ENCODE results near the gene SPACDR.

SPACDR gene

GRCh38 chr7:100425347-100425746 is 38.7 kb downstream of the SPACDR start:
- Histone ChIP-seq H3K9ac (ENCODE audit: low read depth, low read length) (no peak overlapping the region), H3K9me3 (ENCODE audit: control insufficient read depth, insufficient read depth, low read length) (no peaks in the 10 kb centered on the region), H3K36me3 (ENCODE audit: control insufficient read depth, insufficient read depth, low read length) (no peaks in the 10 kb centered on the region)

GRCh38 chr7:100423315-100423714 is 40.7 kb downstream of the SPACDR start:
- Histone ChIP-seq H3K27ac (ENCODE audit: low read depth, low read length) (no peak overlapping the region), H3K9me3 (ENCODE audit: control insufficient read depth, insufficient read depth, low read length) (no peaks in the 10 kb centered on the region), H3K9ac (ENCODE audit: low read depth, low read length) (no peak overlapping the region), H3K36me3 (ENCODE audit: control insufficient read depth, insufficient read depth, low read length) (no peaks in the 10 kb centered on the region), H3K4me1 (ENCODE audit: control insufficient read depth, insufficient read depth, low read length) (no peaks in the 10 kb centered on the region), H3K4me3 (ENCODE audit: low read depth, low read length) (no peak overlapping the region), H3K27me3 (ENCODE audit: control insufficient read depth, insufficient read depth, low read length) (peaks cover 7% of the 10 kb centered on the region)

More at GRCh38 chr7:100425347-100425746, 38.7 kb downstream of the SPACDR start:
- H3K4me3 ChIP-seq (ENCODE audit: low read depth, low read length) = no peak overlapping the region
- no peak overlapping the region for H3K27ac ChIP-seq (ENCODE audit: low read depth, low read length)
- peaks cover 7% of the 10 kb centered on the region for H3K27me3 ChIP-seq (ENCODE audit: control insufficient read depth, insufficient read depth, low read length)
- 0 out of 2 replicates have a peak, but pooled peaks cover under 1% of the 10 kb centered on the region for H3K4me1 ChIP-seq (ENCODE audit: control insufficient read depth, insufficient read depth, low read length)

GRCh38 chr7:100419660-100420226 is 44.3 kb downstream of the SPACDR start:
- no peaks in the 10 kb centered on the region for H3K27me3 ChIP-seq (ENCODE audit: control insufficient read depth, insufficient read depth, low read length)
- H3K4me1 ChIP-seq (ENCODE audit: control insufficient read depth, insufficient read depth, low read length) = no peaks in the 10 kb centered on the region
- H3K4me3 ChIP-seq (ENCODE audit: low read depth, low read length) = no peak overlapping the region
- H3K36me3 ChIP-seq (ENCODE audit: control insufficient read depth, insufficient read depth, low read length) = no peaks in the 10 kb centered on the region
- H3K9me3 ChIP-seq (ENCODE audit: control insufficient read depth, insufficient read depth, low read length) = no peaks in the 10 kb centered on the region
- H3K9ac ChIP-seq (ENCODE audit: low read depth, low read length) = no peak overlapping the region
- H3K27ac ChIP-seq (ENCODE audit: low read depth, low read length) = no peak overlapping the region

- Histone ChIP-seq H3K4me1 (ENCODE audit: control insufficient read depth, insufficient read depth, low read length) (no peaks in the 10 kb centered on the region), H3K36me3 (ENCODE audit: control insufficient read depth, insufficient read depth, low read length) (no peaks in the 10 kb centered on the region), H3K9me3 (ENCODE audit: control insufficient read depth, insufficient read depth, low read length) (no peaks in the 10 kb centered on the region), H3K27ac (ENCODE audit: low read depth, low read length) (no peak overlapping the region), H3K9ac (ENCODE audit: low read depth, low read length) (no peak overlapping the region), H3K4me3 (ENCODE audit: low read depth, low read length) (no peak overlapping the region), H3K27me3 (ENCODE audit: control insufficient read depth, insufficient read depth, low read length) (no peaks in the 10 kb centered on the region)
These were observed 45.0 kb downstream of the SPACDR start for GRCh38 chr7:100418930-100419659.

- no peaks in the 10 kb centered on the region for H3K9me3 ChIP-seq (ENCODE audit: control insufficient read depth, insufficient read depth, low read length)
- H3K9ac ChIP-seq (ENCODE audit: low read depth, low read length) = no peak overlapping the region
- no peaks in the 10 kb centered on the region for H3K27me3 ChIP-seq (ENCODE audit: control insufficient read depth, insufficient read depth, low read length)
- no peak overlapping the region for H3K4me3 ChIP-seq (ENCODE audit: low read depth, low read length)
- H3K4me1 ChIP-seq (ENCODE audit: control insufficient read depth, insufficient read depth, low read length) = no peaks in the 10 kb centered on the region
- H3K27ac ChIP-seq (ENCODE audit: low read depth, low read length) = no peak overlapping the region
- no peaks in the 10 kb centered on the region for H3K36me3 ChIP-seq (ENCODE audit: control insufficient read depth, insufficient read depth, low read length)
These were observed 48.6 kb downstream of the SPACDR start for GRCh38 chr7:100415448-100415847.

- Histone ChIP-seq H3K27me3 (ENCODE audit: control insufficient read depth, insufficient read depth, low read length) (no peaks in the 10 kb centered on the region; the same call in 1 of the 2 replicates), H3K4me1 (ENCODE audit: control insufficient read depth, insufficient read depth, low read length) (no peaks in the 10 kb centered on the region), H3K9ac (ENCODE audit: low read depth, low read length) (no peak overlapping the region), H3K36me3 (ENCODE audit: control insufficient read depth, insufficient read depth, low read length) (no peaks in the 10 kb centered on the region), H3K4me3 (ENCODE audit: low read depth, low read length) (no peak overlapping the region), H3K9me3 (ENCODE audit: control insufficient read depth, insufficient read depth, low read length) (no peaks in the 10 kb centered on the region), H3K27ac (ENCODE audit: low read depth, low read length) (no peak overlapping the region)
These were observed 50.2 kb downstream of the SPACDR start for GRCh38 chr7:100413889-100414288.

- H3K4me3 ChIP-seq (ENCODE audit: low read depth, low read length) = no peak overlapping the region
- H3K4me1 ChIP-seq (ENCODE audit: control insufficient read depth, insufficient read depth, low read length) = no peaks in the 10 kb centered on the region
- H3K27me3 ChIP-seq (ENCODE audit: control insufficient read depth, insufficient read depth, low read length) = no peaks in the 10 kb centered on the region; the same call in 1 of the 2 replicates
- no peak overlapping the region for H3K9ac ChIP-seq (ENCODE audit: low read depth, low read length)
- H3K9me3 ChIP-seq (ENCODE audit: control insufficient read depth, insufficient read depth, low read length) = no peaks in the 10 kb centered on the region
- no peak overlapping the region for H3K27ac ChIP-seq (ENCODE audit: low read depth, low read length)
- no peaks in the 10 kb centered on the region for H3K36me3 ChIP-seq (ENCODE audit: control insufficient read depth, insufficient read depth, low read length)
These were observed 50.7 kb downstream of the SPACDR start for GRCh38 chr7:100413346-100413745.

GRCh38 chr7:100411101-100411500 is 53.0 kb downstream of the SPACDR start:
- Histone ChIP-seq H3K9ac (ENCODE audit: low read depth, low read length) (no peak overlapping the region), H3K36me3 (ENCODE audit: control insufficient read depth, insufficient read depth, low read length) (no peaks in the 10 kb centered on the region), H3K4me3 (ENCODE audit: low read depth, low read length) (no peak overlapping the region), H3K4me1 (ENCODE audit: control insufficient read depth, insufficient read depth, low read length) (no peaks in the 10 kb centered on the region), H3K27me3 (ENCODE audit: control insufficient read depth, insufficient read depth, low read length) (no peaks in the 10 kb centered on the region; the same call in 1 of the 2 replicates), H3K9me3 (ENCODE audit: control insufficient read depth, insufficient read depth, low read length) (no peaks in the 10 kb centered on the region), H3K27ac (ENCODE audit: low read depth, low read length) (no peak overlapping the region)

GRCh38 chr7:100407285-100408180 is 56.5 kb downstream of the SPACDR start:
- no peaks in the 10 kb centered on the region; the same call in 1 of the 2 replicates for H3K27me3 ChIP-seq (ENCODE audit: control insufficient read depth, insufficient read depth, low read length)
- no peak overlapping the region for H3K9ac ChIP-seq (ENCODE audit: low read depth, low read length)
- H3K4me3 ChIP-seq (ENCODE audit: low read depth, low read length) = no peak overlapping the region
- no peak overlapping the region for H3K27ac ChIP-seq (ENCODE audit: low read depth, low read length)
- H3K36me3 ChIP-seq (ENCODE audit: control insufficient read depth, insufficient read depth, low read length) = no peaks in the 10 kb centered on the region
- no peaks in the 10 kb centered on the region for H3K4me1 ChIP-seq (ENCODE audit: control insufficient read depth, insufficient read depth, low read length)
- H3K9me3 ChIP-seq (ENCODE audit: control insufficient read depth, insufficient read depth, low read length) = no peaks in the 10 kb centered on the region

GRCh38 chr7:100406767-100407166 is 57.3 kb downstream of the SPACDR start:
- H3K36me3 ChIP-seq (ENCODE audit: control insufficient read depth, insufficient read depth, low read length) = no peaks in the 10 kb centered on the region
- no peak overlapping the region for H3K27ac ChIP-seq (ENCODE audit: low read depth, low read length)
- no peaks in the 10 kb centered on the region for H3K9me3 ChIP-seq (ENCODE audit: control insufficient read depth, insufficient read depth, low read length)
- H3K4me3 ChIP-seq (ENCODE audit: low read depth, low read length) = no peak overlapping the region
- H3K27me3 ChIP-seq (ENCODE audit: control insufficient read depth, insufficient read depth, low read length) = no peaks in the 10 kb centered on the region; the same call in 1 of the 2 replicates
- H3K4me1 ChIP-seq (ENCODE audit: control insufficient read depth, insufficient read depth, low read length) = no peaks in the 10 kb centered on the region
- H3K9ac ChIP-seq (ENCODE audit: low read depth, low read length) = no peak overlapping the region

Measured in HUES48 (cell line).